ENCODE data around the gene F2RL3. TPM values are rescaled to one million over a fixed set of nuclear protein-coding genes. Genes with fewer than 3 reads are reported as not detected.

F2RL3 gene
- total RNA-seq, 4 donors from 2014 or later: 2.5 to 6.5 (median 5.0) TPM

GRCh38 chr19:16915734-16916133, 26.9 kb downstream of the F2RL3 start:
- TF ChIP-seq, protein P1, sequence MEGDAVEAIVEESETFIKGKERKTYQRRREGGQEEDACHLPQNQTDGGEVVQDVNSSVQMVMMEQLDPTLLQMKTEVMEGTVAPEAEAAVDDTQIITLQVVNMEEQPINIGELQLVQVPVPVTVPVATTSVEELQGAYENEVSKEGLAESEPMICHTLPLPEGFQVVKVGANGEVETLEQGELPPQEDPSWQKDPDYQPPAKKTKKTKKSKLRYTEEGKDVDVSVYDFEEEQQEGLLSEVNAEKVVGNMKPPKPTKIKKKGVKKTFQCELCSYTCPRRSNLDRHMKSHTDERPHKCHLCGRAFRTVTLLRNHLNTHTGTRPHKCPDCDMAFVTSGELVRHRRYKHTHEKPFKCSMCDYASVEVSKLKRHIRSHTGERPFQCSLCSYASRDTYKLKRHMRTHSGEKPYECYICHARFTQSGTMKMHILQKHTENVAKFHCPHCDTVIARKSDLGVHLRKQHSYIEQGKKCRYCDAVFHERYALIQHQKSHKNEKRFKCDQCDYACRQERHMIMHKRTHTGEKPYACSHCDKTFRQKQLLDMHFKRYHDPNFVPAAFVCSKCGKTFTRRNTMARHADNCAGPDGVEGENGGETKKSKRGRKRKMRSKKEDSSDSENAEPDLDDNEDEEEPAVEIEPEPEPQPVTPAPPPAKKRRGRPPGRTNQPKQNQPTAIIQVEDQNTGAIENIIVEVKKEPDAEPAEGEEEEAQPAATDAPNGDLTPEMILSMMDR (IDR thresholded peaks at IDR 0.05): no peak
- TF ChIP-seq POLR2AphosphoS5 (IDR thresholded peaks at IDR 0.05): no peak
- TF ChIP-seq POLR2A (IDR thresholded peaks at IDR 0.05; ENCODE audit: low read depth): no peak
- no peak for TF ChIP-seq EP300 (IDR thresholded peaks at IDR 0.05)
- Histone ChIP-seq H3K9me3 (peaks cover 0 to 50% (median 38%) of the 10 kb centered on the region in 4 donors), H3K36me3 (peaks cover 0 to 19% (median 0%) of the 10 kb centered on the region in 4 donors), H3K27ac (replicated peaks in 1 of 4) (no peak overlapping the region), H3K27me3 (peaks cover 0 to 6% (median 0%) of the 10 kb centered on the region in 4 donors), H3K4me3 (no peak overlapping the region), H3K4me1 (no peaks in the 10 kb centered on the region)
- WGBS: 71% methylated on average over 3 of the region's 3 CpGs
- intact Hi-C loops (cut with DNase I): no loop called here
- DNase-seq (ENCODE audit: extremely low spot score): no peak

- no peak for DNase-seq (ENCODE audit: extremely low spot score)
- Histone ChIP-seq H3K27me3 (peaks cover 0 to 6% (median 0%) of the 10 kb centered on the region in 4 donors), H3K27ac (replicated peaks in 1 of 4) (no peak overlapping the region), H3K36me3 (peaks cover 0 to 31% (median 0%) of the 10 kb centered on the region in 4 donors), H3K4me3 (no peak overlapping the region), H3K4me1 (no peaks in the 10 kb centered on the region), H3K9me3 (peaks cover 0 to 45% (median 36%) of the 10 kb centered on the region in 4 donors)
- WGBS: 79% methylated on average over 7 of the region's 7 CpGs
- intact Hi-C loops (cut with DNase I): no loop called here
- TF ChIP-seq, protein P1 (IDR thresholded peaks at IDR 0.05): no peak
- TF ChIP-seq POLR2A (IDR thresholded peaks at IDR 0.05; ENCODE audit: low read depth): no peak
- no peak for TF ChIP-seq EP300 (IDR thresholded peaks at IDR 0.05)
- no peak for TF ChIP-seq POLR2AphosphoS5 (IDR thresholded peaks at IDR 0.05)
These were observed 28.6 kb downstream of the F2RL3 start for GRCh38 chr19:16917401-16917800.

- DNase-seq (ENCODE audit: extremely low spot score): no peak
- WGBS: 80% methylated on average over 4 of the region's 4 CpGs
- Histone ChIP-seq H3K4me3 (no peak overlapping the region), H3K9me3 (peaks cover 0 to 24% (median 19%) of the 10 kb centered on the region in 4 donors), H3K4me1 (no peaks in the 10 kb centered on the region), H3K36me3 (peaks cover 0 to 31% (median 0%) of the 10 kb centered on the region in 4 donors), H3K27ac (replicated peaks in 1 of 4) (no peak overlapping the region), H3K27me3 (peaks cover 0 to 6% (median 0%) of the 10 kb centered on the region in 4 donors)
- intact Hi-C loops (cut with DNase I): no loop called here
- TF ChIP-seq POLR2AphosphoS5 (IDR thresholded peaks at IDR 0.05) (no peak), EP300 (IDR thresholded peaks at IDR 0.05) (no peak), POLR2A (IDR thresholded peaks at IDR 0.05; ENCODE audit: low read depth) (no peak)
- TF ChIP-seq, protein P1 (IDR thresholded peaks at IDR 0.05): no peak
These were observed 30.7 kb downstream of the F2RL3 start for GRCh38 chr19:16919496-16919895.

- WGBS: 75% methylated on average over 10 of the region's 12 CpGs
- DNase-seq (ENCODE audit: extremely low spot score): no peak
- no peak overlapping the region for H3K4me3 ChIP-seq
These were observed 32.2 kb downstream of the F2RL3 start for GRCh38 chr19:16920816-16921529.

GRCh38 chr19:16921766-16922591, 33.2 kb downstream of the F2RL3 start:
- H3K27ac ChIP-seq (replicated peaks in 1 of 4): no peak overlapping the region
- peaks cover 0 to 25% (median 0%) of the 10 kb centered on the region in 4 donors for H3K36me3 ChIP-seq
- intact Hi-C loops (cut with DNase I): no loop called here
- no peak for DNase-seq (ENCODE audit: extremely low spot score)
- no peaks in the 10 kb centered on the region for H3K27me3 ChIP-seq
- H3K4me3 ChIP-seq: no peak overlapping the region
- peaks cover 0 to 26% (median 19%) of the 10 kb centered on the region in 4 donors for H3K9me3 ChIP-seq
- 78% methylated on average over 14 of the region's 21 CpGs for WGBS
- no peaks in the 10 kb centered on the region for H3K4me1 ChIP-seq
- TF ChIP-seq, protein P1 (IDR thresholded peaks at IDR 0.05): no peak
- TF ChIP-seq EP300 (IDR thresholded peaks at IDR 0.05) (no peak), POLR2A (IDR thresholded peaks at IDR 0.05; ENCODE audit: low read depth) (no peak), POLR2AphosphoS5 (IDR thresholded peaks at IDR 0.05) (no peak)

More at GRCh38 chr19:16920816-16921529, 32.2 kb downstream of the F2RL3 start:
- H3K27me3 ChIP-seq: no peaks in the 10 kb centered on the region
- H3K9me3 ChIP-seq: peaks cover 0 to 25% (median 19%) of the 10 kb centered on the region in 4 donors
- H3K4me1 ChIP-seq: no peaks in the 10 kb centered on the region
- no peak for TF ChIP-seq EP300 (IDR thresholded peaks at IDR 0.05)
- TF ChIP-seq POLR2A (IDR thresholded peaks at IDR 0.05; ENCODE audit: low read depth): no peak
- peaks cover 0 to 25% (median 0%) of the 10 kb centered on the region in 4 donors for H3K36me3 ChIP-seq
- intact Hi-C loops (cut with DNase I): no loop called here
- no peak overlapping the region for H3K27ac ChIP-seq (replicated peaks in 1 of 4)

Data from esophagus muscularis mucosa (tissue), 4 donors.